ENCODE data around the gene ALDH1B1.

DNA sequence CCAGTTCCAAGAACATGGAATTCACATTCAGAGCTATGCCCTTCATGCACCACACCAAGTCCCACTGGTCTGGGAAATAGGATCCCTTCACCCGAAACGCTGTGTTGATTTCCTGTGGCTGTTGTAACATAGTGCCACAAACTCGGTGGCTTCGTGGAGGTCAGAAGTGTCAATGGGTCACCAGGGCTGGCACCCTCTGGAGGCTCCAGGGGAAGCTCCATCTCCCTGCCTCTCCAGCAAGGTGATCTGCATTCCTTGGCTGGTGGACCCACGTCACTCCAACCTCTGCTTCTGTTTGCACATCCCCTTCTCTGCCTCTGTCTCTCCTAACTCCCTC is 28.9 kb upstream of the ALDH1B1 start:
- no peak for TF ChIP-seq POLR2A (IDR thresholded peaks at IDR 0.05)
- TF ChIP-seq, protein P1, sequence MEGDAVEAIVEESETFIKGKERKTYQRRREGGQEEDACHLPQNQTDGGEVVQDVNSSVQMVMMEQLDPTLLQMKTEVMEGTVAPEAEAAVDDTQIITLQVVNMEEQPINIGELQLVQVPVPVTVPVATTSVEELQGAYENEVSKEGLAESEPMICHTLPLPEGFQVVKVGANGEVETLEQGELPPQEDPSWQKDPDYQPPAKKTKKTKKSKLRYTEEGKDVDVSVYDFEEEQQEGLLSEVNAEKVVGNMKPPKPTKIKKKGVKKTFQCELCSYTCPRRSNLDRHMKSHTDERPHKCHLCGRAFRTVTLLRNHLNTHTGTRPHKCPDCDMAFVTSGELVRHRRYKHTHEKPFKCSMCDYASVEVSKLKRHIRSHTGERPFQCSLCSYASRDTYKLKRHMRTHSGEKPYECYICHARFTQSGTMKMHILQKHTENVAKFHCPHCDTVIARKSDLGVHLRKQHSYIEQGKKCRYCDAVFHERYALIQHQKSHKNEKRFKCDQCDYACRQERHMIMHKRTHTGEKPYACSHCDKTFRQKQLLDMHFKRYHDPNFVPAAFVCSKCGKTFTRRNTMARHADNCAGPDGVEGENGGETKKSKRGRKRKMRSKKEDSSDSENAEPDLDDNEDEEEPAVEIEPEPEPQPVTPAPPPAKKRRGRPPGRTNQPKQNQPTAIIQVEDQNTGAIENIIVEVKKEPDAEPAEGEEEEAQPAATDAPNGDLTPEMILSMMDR (IDR thresholded peaks at IDR 0.05): no peak
